Measurements from ENCODE around the gene PID1.

DNA sequence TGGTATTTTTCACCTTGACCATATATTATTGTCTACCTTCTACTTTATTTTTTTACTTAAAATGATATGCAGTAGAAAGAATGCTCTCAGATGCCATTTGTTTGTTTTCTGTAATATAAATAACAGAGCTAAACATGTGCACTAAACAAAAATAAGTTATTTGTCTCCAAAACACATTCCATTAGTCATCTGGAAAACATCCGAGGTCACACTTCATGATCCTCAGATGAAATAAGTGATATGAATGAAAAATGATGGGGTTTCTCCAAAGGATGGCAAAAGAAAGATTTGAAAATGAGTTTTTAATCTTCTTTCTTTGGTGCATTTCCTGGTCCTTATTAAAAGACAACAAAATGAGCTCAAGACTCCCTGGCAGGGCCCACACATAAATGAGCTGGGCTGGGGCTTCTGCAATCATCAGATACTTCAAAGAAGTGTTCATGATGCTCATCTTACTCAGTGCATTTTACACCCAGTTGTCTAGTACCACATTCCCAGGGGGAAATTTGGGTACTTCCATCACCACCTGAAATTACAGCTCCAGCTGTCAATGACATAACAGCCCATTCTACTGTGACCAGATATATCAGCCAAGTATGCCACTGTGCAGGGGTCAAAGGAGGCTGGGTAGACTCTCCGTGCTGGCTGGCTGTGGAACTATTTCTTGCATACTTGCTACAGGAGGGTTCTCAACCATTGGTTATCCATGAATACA lies 283.5 kb downstream of the PID1 start:
- no peak for TF ChIP-seq POLR2A (IDR thresholded peaks at IDR 0.05; ENCODE audit: extremely low read depth, insufficient read length)
- TF ChIP-seq, protein P1, sequence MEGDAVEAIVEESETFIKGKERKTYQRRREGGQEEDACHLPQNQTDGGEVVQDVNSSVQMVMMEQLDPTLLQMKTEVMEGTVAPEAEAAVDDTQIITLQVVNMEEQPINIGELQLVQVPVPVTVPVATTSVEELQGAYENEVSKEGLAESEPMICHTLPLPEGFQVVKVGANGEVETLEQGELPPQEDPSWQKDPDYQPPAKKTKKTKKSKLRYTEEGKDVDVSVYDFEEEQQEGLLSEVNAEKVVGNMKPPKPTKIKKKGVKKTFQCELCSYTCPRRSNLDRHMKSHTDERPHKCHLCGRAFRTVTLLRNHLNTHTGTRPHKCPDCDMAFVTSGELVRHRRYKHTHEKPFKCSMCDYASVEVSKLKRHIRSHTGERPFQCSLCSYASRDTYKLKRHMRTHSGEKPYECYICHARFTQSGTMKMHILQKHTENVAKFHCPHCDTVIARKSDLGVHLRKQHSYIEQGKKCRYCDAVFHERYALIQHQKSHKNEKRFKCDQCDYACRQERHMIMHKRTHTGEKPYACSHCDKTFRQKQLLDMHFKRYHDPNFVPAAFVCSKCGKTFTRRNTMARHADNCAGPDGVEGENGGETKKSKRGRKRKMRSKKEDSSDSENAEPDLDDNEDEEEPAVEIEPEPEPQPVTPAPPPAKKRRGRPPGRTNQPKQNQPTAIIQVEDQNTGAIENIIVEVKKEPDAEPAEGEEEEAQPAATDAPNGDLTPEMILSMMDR (IDR thresholded peaks at IDR 0.05; ENCODE audit: low read depth, low read length): no peak
- TF ChIP-seq, protein P2, sequence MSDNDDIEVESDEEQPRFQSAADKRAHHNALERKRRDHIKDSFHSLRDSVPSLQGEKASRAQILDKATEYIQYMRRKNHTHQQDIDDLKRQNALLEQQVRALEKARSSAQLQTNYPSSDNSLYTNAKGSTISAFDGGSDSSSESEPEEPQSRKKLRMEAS (IDR thresholded peaks at IDR 0.05; ENCODE audit: low read depth, low read length): no peak
- TF ChIP-seq MYC (IDR thresholded peaks at IDR 0.05; ENCODE audit: low read depth, low read length): no peak

All from NB4 (cell line).